T-cell (primary cell): ENCODE results near the gene VRTN. TPM values are rescaled to one million over a fixed set of nuclear protein-coding genes. Genes with fewer than 3 reads are reported as not detected.

ENCODE experiments used
- total RNA-seq, 35 experiments: library from RNA in 6 of 35; stranded (reverse) in 6 of 35; fragments of 120-200 nt in 1 of 35; gene quantifications; one replicate each; pipeline versions ENCODE4 v1.2.1 to v1.2.4 and lab custom pipeline; 2013 to 2026

VRTN gene
- total RNA-seq, 5 donors from 2014 or later (not counting 1 experiment from before 2014, with no cell fraction given) = 0.06 to 0.09 TPM; not detected in 3

Other genes with a start within 250 kb of the VRTN start
- not detected for gene VSX2, start 109.0 kb upstream of the VRTN start, total RNA-seq
- gene ABCD4, start 45.5 kb upstream of the VRTN start, total RNA-seq = 100 to 1,000 TPM in 1 of 5 donors, 10 to 100 TPM in 4; 70.3 to 103 (median 91.8) TPM
- gene SYNDIG1L, start 77.7 kb downstream of the VRTN start, total RNA-seq = under 1 TPM in 1 of 5 donors, not detected in 4; 0.73 TPM
- gene NPC2, start 144.8 kb downstream of the VRTN start, total RNA-seq = 10 to 100 TPM; 32.4 to 61.4 (median 44.8) TPM
- 10 to 100 TPM; 21.3 to 42.6 (median 34.1) TPM for gene ISCA2, start 145.3 kb downstream of the VRTN start, total RNA-seq